ENCODE results near the gene FUBP3.

The FUBP3 gene

GRCh38 chr9:130607640-130608420 lies 28.5 kb downstream of the FUBP3 start:
- no peak for DNase-seq (ENCODE audit: low read depth in 2 of 2)

- no peak for DNase-seq (ENCODE audit: low read depth in 2 of 2)
Observed at GRCh38 chr9:130608554-130609134, 29.3 kb downstream of the FUBP3 start.

GRCh38 chr9:130609163-130609562 lies 29.8 kb downstream of the FUBP3 start:
- no peak for DNase-seq (ENCODE audit: low read depth in 2 of 2)

- DNase-seq (ENCODE audit: low read depth in 2 of 2): no peak
Observed at GRCh38 chr9:130610862-130611707, 31.7 kb downstream of the FUBP3 start.

- DNase-seq (ENCODE audit: low read depth in 2 of 2): no peak
Observed at GRCh38 chr9:130616451-130616850, 37.1 kb downstream of the FUBP3 start.

GRCh38 chr9:130623466-130623865 lies 44.1 kb downstream of the FUBP3 start:
- no peak for DNase-seq (ENCODE audit: low read depth in 2 of 2)

GRCh38 chr9:130624154-130624553 lies 44.8 kb downstream of the FUBP3 start:
- no peak for DNase-seq (ENCODE audit: low read depth in 2 of 2)

- no peak for DNase-seq (ENCODE audit: low read depth in 2 of 2)
Observed at GRCh38 chr9:130626249-130626996, 47.0 kb downstream of the FUBP3 start.

GRCh38 chr9:130627051-130627450 lies 47.7 kb downstream of the FUBP3 start:
- no peak for DNase-seq (ENCODE audit: low read depth in 2 of 2)

GRCh38 chr9:130627896-130628792 lies 48.8 kb downstream of the FUBP3 start:
- DNase-seq (ENCODE audit: low read depth in 2 of 2): no peak

GRCh38 chr9:130629443-130630070 lies 50.2 kb downstream of the FUBP3 start:
- no peak for DNase-seq (ENCODE audit: low read depth in 2 of 2)

GRCh38 chr9:130630071-130630450 lies 50.7 kb downstream of the FUBP3 start:
- DNase-seq (ENCODE audit: low read depth in 2 of 2): no peak

GRCh38 chr9:130630506-130631330 lies 51.3 kb downstream of the FUBP3 start:
- DNase-seq (ENCODE audit: low read depth in 2 of 2): no peak

GRCh38 chr9:130631331-130632080 lies 52.1 kb downstream of the FUBP3 start:
- no peak for DNase-seq (ENCODE audit: low read depth in 2 of 2)

GRCh38 chr9:130632081-130632710 lies 52.8 kb downstream of the FUBP3 start:
- DNase-seq (ENCODE audit: low read depth in 2 of 2): no peak

- no peak for DNase-seq (ENCODE audit: low read depth in 2 of 2)
Observed at GRCh38 chr9:130632841-130633240, 53.5 kb downstream of the FUBP3 start.

- DNase-seq (ENCODE audit: low read depth in 2 of 2): no peak
Observed at GRCh38 chr9:130633336-130634190, 54.2 kb downstream of the FUBP3 start.
